ENCODE results near the gene SENP5.

DNA sequence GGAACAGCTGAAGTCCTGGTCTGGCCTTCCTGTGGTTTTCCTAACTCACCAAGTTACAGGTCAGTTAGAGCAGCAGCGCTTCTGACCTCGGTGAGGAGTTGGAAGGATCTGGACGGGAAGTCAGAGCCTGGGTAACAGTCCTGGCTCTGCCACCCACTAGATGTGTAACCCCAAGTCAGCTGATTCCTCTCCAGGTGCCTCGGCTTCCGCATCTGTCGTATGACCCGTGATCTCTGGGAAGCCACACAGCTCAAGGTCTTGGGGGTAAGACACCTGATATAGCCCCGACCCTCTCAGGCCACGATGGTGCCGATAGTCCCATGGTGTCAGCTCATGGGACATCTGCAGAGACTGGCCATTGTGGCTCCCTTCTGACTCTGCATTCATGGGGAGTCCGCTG lies 109.2 kb downstream of the SENP5 start:
- TF ChIP-seq EP300 (IDR thresholded peaks at IDR 0.05) (no peak), POLR2A (IDR thresholded peaks at IDR 0.05) (no peak)
- TF ChIP-seq, protein P1, sequence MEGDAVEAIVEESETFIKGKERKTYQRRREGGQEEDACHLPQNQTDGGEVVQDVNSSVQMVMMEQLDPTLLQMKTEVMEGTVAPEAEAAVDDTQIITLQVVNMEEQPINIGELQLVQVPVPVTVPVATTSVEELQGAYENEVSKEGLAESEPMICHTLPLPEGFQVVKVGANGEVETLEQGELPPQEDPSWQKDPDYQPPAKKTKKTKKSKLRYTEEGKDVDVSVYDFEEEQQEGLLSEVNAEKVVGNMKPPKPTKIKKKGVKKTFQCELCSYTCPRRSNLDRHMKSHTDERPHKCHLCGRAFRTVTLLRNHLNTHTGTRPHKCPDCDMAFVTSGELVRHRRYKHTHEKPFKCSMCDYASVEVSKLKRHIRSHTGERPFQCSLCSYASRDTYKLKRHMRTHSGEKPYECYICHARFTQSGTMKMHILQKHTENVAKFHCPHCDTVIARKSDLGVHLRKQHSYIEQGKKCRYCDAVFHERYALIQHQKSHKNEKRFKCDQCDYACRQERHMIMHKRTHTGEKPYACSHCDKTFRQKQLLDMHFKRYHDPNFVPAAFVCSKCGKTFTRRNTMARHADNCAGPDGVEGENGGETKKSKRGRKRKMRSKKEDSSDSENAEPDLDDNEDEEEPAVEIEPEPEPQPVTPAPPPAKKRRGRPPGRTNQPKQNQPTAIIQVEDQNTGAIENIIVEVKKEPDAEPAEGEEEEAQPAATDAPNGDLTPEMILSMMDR (IDR thresholded peaks at IDR 0.05): no peak
